HPDE6-E6E7 (cell line): ENCODE results near the gene USP17L5.
"Not testable (repeated sequence)": the region's sequence is repeated elsewhere in the genome, so short reads cannot be mapped to it uniquely, and the experiment has no call there.

ENCODE experiments used
- DNase-seq: peaks from one replicate; pipeline ENCODE4 v3.0.0; 2011; ENCODE audit warnings: missing footprints; ENCODE audit errors: extremely low spot score

USP17L5 gene, protein sequence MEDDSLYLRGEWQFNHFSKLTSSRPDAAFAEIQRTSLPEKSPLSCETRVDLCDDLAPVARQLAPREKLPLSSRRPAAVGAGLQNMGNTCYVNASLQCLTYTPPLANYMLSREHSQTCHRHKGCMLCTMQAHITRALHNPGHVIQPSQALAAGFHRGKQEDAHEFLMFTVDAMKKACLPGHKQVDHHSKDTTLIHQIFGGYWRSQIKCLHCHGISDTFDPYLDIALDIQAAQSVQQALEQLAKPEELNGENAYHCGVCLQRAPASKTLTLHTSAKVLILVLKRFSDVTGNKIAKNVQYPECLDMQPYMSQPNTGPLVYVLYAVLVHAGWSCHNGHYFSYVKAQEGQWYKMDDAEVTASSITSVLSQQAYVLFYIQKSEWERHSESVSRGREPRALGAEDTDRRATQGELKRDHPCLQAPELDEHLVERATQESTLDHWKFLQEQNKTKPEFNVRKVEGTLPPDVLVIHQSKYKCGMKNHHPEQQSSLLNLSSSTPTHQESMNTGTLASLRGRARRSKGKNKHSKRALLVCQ

DNA sequence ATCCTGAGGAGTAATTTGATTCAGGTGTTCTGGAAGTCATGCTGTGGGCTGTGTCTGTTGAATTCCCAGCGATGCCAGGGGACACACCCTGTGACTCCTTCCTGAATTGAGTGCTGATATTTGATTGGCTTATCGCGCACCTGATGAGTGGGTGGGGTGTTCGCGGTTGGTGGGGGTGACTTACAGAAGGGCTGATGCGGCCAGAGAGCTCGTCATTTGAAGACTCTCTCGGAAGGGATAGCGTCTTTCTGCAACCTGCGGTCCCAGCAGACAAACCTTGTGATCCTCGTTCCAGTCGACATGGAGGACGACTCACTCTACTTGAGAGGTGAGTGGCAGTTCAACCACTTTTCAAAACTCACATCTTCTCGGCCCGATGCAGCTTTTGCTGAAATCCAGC lies at the start of gene USP17L5:
Gene USP17L5 (plus strand): TSS at position 301 of the 400 bp plus-strand sequence. CDS start 0 bp downstream, at position 301.
- DNase-seq, result not testable (repeated sequence)

DNA sequence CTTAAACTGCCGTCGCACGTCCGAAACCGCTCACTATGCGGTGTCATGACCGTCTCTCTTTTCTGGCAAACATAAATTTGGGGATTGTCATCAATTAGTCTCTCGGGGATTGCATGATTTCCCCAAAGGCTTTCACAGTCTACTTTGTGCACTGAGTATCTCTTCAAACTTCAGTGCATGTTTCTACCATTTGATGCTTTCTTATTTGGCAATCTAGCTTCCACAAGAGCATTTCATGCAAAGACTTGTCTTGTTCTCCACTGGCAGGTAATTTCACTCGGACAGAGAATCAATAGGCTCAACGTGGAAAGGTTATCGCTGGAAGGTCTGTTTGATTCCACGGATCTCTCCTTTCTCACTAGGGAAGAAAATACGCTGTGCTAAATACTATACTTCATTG lies 15.0 kb upstream of the USP17L5 start:
- not testable (repeated sequence) for DNase-seq

DNA sequence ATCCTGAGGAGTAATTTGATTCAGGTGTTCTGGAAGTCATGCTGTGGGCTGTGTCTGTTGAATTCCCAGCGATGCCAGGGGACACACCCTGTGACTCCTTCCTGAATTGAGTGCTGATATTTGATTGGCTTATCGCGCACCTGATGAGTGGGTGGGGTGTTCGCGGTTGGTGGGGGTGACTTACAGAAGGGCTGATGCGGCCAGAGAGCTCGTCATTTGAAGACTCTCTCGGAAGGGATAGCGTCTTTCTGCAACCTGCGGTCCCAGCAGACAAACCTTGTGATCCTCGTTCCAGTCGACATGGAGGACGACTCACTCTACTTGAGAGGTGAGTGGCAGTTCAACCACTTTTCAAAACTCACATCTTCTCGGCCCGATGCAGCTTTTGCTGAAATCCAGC lies 14.3 kb upstream of the USP17L5 start, which contains the start of gene USP17L24:
Gene USP17L24 (plus strand): TSS at position 301 of the 400 bp plus-strand sequence. CDS start 0 bp downstream, at position 301.
- not testable (repeated sequence) for DNase-seq

DNA sequence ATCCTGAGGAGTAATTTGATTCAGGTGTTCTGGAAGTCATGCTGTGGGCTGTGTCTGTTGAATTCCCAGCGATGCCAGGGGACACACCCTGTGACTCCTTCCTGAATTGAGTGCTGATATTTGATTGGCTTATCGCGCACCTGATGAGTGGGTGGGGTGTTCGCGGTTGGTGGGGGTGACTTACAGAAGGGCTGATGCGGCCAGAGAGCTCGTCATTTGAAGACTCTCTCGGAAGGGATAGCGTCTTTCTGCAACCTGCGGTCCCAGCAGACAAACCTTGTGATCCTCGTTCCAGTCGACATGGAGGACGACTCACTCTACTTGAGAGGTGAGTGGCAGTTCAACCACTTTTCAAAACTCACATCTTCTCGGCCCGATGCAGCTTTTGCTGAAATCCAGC lies 9.6 kb upstream of the USP17L5 start, which contains the start of gene USP17L25:
Gene USP17L25 (plus strand): TSS at position 301 of the 400 bp plus-strand sequence. CDS start 0 bp downstream, at position 301.
- not testable (repeated sequence) for DNase-seq

DNA sequence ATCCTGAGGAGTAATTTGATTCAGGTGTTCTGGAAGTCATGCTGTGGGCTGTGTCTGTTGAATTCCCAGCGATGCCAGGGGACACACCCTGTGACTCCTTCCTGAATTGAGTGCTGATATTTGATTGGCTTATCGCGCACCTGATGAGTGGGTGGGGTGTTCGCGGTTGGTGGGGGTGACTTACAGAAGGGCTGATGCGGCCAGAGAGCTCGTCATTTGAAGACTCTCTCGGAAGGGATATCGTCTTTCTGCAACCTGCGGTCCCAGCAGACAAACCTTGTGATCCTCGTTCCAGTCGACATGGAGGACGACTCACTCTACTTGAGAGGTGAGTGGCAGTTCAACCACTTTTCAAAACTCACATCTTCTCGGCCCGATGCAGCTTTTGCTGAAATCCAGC lies 4.8 kb upstream of the USP17L5 start, which contains the start of gene USP17L26:
Gene USP17L26 (plus strand): TSS at position 301 of the 400 bp plus-strand sequence. CDS start 0 bp downstream, at position 301.
- not testable (repeated sequence) for DNase-seq

DNA sequence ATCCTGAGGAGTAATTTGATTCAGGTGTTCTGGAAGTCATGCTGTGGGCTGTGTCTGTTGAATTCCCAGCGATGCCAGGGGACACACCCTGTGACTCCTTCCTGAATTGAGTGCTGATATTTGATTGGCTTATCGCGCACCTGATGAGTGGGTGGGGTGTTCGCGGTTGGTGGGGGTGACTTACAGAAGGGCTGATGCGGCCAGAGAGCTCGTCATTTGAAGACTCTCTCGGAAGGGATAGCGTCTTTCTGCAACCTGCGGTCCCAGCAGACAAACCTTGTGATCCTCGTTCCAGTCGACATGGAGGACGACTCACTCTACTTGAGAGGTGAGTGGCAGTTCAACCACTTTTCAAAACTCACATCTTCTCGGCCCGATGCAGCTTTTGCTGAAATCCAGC lies 4.6 kb downstream of the USP17L5 start, which contains the start of gene USP17L27:
Gene USP17L27 (plus strand): TSS at position 301 of the 400 bp plus-strand sequence. CDS start 0 bp downstream, at position 301.
- DNase-seq, result not testable (repeated sequence)

DNA sequence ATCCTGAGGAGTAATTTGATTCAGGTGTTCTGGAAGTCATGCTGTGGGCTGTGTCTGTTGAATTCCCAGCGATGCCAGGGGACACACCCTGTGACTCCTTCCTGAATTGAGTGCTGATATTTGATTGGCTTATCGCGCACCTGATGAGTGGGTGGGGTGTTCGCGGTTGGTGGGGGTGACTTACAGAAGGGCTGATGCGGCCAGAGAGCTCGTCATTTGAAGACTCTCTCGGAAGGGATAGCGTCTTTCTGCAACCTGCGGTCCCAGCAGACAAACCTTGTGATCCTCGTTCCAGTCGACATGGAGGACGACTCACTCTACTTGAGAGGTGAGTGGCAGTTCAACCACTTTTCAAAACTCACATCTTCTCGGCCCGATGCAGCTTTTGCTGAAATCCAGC lies 9.4 kb downstream of the USP17L5 start, which contains the start of gene USP17L28:
Gene USP17L28 (plus strand): TSS at position 301 of the 400 bp plus-strand sequence. CDS start 0 bp downstream, at position 301.
- not testable (repeated sequence) for DNase-seq

DNA sequence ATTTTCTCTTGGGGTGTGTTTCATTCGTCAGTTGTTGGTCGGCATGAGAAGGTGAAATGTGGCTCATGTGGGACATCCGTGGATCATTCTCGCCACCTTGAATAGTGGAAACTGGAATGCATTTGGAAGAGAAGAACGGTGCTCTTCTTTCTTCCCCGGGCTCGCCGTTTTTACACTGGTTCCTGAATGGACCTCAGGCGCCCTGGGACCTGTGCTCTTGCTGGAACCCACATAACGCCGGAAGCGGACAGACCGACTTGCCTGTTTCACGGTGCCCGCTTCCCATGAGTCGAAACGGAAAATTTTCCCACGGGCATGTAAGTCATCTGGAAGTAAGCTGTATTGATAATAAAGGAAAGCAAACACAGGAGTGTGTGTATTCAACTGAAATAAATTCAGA lies 11.7 kb downstream of the USP17L5 start:
- not testable (repeated sequence) for DNase-seq

DNA sequence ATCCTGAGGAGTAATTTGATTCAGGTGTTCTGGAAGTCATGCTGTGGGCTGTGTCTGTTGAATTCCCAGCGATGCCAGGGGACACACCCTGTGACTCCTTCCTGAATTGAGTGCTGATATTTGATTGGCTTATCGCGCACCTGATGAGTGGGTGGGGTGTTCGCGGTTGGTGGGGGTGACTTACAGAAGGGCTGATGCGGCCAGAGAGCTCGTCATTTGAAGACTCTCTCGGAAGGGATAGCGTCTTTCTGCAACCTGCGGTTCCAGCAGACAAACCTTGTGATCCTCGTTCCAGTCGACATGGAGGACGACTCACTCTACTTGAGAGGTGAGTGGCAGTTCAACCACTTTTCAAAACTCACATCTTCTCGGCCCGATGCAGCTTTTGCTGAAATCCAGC lies 14.1 kb downstream of the USP17L5 start, which contains the start of gene USP17L29:
Gene USP17L29 (plus strand): TSS at position 301 of the 400 bp plus-strand sequence. CDS start 0 bp downstream, at position 301.
- not testable (repeated sequence) for DNase-seq

DNA sequence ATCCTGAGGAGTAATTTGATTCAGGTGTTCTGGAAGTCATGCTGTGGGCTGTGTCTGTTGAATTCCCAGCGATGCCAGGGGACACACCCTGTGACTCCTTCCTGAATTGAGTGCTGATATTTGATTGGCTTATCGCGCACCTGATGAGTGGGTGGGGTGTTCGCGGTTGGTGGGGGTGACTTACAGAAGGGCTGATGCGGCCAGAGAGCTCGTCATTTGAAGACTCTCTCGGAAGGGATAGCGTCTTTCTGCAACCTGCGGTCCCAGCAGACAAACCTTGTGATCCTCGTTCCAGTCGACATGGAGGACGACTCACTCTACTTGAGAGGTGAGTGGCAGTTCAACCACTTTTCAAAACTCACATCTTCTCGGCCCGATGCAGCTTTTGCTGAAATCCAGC lies 23.6 kb downstream of the USP17L5 start, which contains the start of gene USP17L30:
Gene USP17L30 (plus strand): TSS at position 301 of the 400 bp plus-strand sequence. CDS start 0 bp downstream, at position 301.
- not testable (repeated sequence) for DNase-seq

DNA sequence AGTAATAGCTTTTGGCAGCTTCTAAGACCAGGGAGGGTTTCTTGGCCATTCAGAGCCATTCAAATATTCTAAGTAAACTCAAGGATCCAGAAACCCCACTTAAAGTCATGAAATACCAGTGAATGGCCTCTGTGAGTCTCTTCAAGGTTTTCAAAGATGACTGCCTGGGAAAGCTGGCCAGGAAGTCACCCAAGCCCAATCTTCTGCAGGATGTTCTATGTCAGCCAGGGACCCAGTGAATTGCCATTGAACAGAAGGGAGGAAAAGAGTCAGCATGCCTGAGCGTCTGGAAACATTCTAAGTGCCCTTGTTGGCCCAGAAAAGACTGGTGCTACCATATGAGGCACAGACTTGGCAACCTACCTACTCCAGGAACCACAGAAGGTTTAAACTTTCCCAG lies 40.7 kb downstream of the USP17L5 start:
- not testable (repeated sequence) for DNase-seq

DNA sequence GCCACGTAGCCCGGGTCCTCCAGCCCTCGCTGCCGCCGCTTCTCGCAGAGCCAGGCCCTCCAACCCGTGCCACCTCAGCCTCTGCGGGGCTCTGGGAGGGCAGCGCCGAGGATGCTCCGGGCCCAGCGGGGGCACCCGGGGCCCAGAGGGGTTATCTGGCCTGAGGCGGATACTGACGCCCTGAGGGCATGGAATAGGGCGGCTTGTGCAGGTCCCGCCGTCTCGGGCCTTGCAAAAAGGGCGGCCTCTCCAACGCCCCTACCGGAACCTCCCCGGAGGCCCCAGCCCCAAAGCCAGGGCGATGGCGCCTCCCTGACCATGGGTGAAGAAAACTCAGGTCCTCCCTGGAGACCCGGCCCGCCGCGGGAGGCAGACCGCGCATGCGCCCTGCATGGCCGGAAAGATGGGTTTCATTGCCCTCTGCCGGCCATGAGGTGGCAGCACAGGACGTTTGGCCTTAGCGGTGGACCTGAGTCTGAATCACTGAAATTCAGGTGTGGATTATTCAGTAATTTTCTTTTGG lies 41.9 kb downstream of the USP17L5 start:
- not testable (repeated sequence) for DNase-seq

DNA sequence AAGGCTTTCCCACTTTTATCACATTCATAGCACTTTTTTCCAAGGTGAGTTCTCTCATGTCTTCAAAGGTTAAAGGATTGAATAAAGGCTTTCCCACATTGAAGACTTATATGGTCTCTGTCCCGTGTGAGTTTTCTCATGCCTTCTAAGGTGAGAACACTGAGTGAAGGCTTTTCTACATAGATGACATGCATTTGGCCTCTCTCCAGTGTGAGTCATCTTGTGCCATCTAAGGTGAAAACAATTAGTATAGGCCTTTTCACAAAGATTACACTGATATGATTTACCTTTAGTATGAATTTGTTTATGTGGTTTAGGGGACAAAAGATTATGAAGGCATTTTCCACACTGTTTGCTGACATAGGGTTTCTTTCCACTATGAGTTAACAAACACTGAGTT lies 44.9 kb downstream of the USP17L5 start:
- DNase-seq, result no peak

DNA sequence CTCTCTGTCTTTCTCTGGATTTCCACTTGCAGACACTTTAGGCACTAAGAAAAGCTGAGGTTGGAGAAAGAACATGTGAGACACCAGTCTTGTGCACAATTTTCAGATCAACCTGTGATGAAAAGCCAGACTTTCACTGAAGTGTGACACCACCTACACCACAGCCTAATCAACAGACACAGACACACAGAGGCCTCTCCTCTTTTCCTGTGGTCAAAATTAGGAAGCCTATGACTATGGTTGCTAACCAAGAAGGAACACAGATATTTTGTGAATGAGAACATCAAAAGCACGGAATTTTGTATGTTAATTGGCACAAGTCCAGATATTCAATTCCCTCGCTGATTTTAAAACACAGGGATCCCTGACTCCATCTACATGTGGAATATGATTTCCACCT lies 49.8 kb downstream of the USP17L5 start:
- not testable (repeated sequence) for DNase-seq
